GM12874 (cell line): ENCODE measurements around the gene ZBTB3.

ENCODE experiments used
- TF ChIP-seq, protein P1 (sequence below): IDR thresholded peaks from 2 replicates; pipeline ENCODE4 v1.5.1; 2011; ENCODE audit warnings: low read depth, mild to moderate bottlenecking, control low read depth, low read length, moderate library complexity; ENCODE audit not compliant: insufficient read depth

The ZBTB3 gene

DNA sequence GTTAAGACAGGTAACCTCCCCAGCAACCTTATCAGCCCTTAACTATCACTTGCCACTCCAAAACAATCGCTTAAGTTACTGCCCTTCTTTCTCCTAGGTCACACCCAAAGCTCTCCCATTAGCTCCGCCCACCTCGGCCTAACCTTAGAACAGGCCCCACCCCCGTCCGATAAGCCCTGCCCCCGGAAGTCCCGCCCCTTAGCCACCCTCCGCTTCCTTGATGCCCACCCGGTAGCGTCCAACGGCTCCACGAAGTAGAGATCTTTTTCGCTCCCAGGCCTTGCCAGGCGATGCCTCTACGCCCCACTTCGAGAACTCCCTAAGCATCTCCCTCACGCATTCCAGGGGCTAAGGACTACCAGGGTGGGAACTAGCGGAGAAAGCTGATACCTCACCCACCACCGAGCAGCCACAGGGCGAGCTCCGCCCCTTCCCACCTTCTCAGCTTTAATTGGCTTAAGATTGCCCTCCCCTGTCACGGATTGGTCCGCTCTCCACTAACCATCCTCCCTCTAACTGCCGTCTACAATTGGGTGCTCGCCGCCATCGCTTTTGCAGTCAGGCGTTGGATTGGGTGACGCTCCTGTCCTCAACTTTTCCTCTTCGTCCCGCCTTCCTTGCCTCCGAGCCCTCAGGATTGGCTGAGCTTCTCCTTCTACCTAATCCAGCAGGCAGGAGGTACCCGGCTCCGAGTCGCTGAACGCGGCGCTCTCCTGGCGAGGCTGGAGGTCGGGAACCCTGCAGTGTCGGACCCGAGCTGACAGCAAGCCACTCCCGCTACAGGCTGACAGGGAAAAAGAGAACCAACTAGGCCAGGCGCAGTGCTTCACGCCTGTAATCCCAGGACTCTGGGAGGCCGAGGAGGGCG, at the start of gene ZBTB3:
TSS of gene ZBTB3 (minus strand) at position 425 of the 868 bp plus-strand sequence. CDS start 496 bp downstream, outside the sequence.
- TF ChIP-seq, protein P1, sequence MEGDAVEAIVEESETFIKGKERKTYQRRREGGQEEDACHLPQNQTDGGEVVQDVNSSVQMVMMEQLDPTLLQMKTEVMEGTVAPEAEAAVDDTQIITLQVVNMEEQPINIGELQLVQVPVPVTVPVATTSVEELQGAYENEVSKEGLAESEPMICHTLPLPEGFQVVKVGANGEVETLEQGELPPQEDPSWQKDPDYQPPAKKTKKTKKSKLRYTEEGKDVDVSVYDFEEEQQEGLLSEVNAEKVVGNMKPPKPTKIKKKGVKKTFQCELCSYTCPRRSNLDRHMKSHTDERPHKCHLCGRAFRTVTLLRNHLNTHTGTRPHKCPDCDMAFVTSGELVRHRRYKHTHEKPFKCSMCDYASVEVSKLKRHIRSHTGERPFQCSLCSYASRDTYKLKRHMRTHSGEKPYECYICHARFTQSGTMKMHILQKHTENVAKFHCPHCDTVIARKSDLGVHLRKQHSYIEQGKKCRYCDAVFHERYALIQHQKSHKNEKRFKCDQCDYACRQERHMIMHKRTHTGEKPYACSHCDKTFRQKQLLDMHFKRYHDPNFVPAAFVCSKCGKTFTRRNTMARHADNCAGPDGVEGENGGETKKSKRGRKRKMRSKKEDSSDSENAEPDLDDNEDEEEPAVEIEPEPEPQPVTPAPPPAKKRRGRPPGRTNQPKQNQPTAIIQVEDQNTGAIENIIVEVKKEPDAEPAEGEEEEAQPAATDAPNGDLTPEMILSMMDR = no peak

DNA sequence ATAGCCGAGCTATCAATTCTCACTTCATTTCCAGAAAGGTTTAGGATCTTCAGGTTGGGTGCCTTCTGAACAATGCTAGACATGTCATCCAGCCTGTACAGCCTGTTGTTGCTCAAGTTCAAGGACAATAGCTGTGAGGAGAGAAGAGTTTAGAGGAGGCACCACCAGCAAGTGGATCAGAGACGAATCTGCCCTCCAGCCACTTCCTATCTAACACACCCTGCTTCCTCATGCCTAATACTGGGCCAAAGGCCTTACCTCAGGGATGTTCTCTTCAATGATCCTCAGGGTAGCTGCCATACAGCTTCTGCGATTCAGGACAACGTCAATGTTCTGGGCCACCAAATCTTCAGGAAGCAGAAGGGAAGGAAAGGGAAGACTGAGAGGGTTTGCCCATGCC, 47.1 kb upstream of the ZBTB3 start:
- TF ChIP-seq, protein P1 = no peak

DNA sequence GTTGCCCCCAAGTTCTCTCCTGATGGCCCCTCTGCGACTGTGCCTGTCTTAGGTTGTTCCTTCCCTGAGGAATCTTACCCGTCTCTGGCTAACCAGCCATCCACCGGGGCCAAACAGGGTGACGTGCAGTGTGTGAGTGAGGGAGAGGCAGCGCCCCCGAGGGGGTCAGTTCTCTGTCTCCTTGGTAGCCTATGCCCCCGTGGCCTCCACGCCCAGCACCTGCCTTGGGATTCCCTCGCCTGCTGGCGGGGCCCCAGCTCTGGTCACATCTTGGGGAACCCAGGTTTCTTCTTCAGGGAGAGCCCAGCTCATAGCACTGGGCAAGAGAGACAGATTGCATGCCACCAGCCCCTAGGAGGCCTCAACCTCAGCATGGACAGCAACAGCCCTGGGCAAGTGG, 45.5 kb upstream of the ZBTB3 start:
- TF ChIP-seq, protein P1 = no peak

DNA sequence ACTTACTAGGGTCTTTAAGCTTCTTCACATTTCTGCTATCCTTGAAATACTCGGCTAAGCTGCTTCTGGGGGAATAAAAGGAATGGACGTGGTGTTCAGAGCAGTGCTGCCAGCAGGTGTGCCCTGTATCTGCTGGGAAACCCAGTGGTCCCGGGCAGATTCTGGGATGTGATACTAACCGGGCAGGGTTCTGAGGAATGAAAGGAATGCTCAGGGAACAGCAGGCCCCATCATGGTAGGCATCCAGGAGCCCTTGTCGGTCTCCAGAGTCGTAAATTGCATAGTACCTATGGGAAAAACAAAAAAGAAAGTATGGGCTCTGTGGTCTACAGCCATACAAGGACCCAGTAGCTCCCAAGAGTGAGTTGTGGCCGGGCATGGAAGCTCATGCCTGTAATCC, 42.3 kb upstream of the ZBTB3 start:
- TF ChIP-seq, protein P1 = no peak

DNA sequence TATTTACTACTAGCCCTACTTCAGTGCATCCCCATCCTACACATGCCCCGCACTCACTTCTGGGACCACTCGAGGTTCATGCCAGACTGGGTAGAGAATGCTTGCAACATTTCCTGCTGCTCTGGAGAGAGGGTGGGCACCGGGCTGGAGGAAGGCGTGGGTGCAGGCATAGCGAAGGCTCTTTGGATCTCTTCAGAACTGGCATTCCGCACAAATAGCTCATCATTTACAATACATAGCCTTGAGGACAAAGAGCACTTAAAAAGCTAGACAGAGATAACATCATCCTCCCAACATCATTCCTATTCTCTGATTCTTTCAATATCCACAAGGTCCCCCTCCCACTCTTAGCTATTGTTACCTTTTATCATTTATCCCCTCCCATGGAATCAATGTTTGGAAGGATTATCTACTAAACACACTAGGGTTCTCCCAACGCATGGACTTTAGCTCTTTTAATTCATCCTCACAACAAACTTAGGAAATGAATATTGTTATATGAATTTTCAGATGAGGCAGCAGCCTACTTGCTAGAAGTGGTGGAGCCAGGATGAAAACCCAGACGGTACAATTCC, 40.3 kb upstream of the ZBTB3 start:
- TF ChIP-seq, protein P1 = no peak

DNA sequence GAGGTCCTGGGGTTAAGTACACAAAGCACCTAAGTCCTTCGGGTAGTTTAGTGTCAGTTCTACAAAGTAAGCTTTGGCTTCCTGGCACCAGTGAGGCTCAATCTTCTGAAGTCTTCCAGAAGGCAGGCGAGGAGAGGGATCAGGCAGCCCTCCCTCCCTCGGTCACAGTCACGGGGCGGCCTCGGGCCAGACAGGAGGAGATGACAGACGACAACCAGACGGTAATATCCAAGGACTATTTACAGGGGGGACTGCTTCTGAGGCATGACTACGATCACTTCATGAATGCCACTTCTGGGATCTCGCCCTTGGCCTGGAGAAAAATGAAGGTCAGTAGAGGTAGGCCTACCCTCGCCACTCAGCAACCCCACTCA, 38.2 kb upstream of the ZBTB3 start:
- TF ChIP-seq, protein P1 = no peak

DNA sequence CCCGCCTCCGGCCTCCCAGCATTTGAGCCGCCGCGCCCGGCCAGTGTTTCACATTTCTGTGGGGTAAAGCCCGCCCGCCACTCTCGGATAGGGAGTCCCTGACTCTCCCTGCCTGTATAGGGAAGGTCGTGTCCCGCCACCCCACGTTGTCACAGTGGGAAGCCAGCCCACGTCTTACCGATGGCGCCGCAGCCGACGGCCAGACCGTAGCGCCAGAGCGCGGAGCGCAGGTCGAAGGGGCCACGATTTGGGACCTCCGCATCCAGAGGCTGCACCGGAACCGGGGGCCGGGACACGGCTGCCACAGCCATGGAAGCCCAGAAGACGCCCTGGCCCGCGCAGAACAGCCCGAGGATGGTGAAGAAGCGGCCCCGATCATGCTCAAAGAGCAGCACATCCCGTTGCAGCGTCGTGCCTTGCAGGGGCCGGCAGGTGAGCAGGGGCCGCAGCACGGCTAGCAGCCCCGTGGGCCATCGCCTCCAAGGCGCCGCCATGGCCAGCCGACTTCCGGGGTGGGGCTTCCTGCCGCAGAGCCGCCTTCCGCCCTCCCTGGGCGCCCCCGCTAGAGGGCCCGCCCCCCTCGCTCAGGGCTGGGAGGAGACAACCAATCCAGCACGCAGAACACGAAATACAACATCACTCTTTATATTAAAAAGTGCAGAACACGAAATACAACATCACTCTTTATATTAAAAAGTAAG, 37.7 kb upstream of the ZBTB3 start, which contains the start of gene TMEM223:
TSS of gene TMEM223 (minus strand) at position 506 of the 701 bp plus-strand sequence. CDS start at position 494, 12 bp downstream.
- TF ChIP-seq, protein P1 = peak; percentile 21; the same call in 1 of the 2 replicates
